WTC11 (cell line): ENCODE measurements around the gene DNLZ. TPM values are rescaled to one million over a fixed set of nuclear protein-coding genes. Genes with fewer than 3 reads are reported as not detected.

Experiments
- ATAC-seq: fragments of 200-7000 bp; cut with Tn5 transposase; 2 replicates; pipeline ENCODE4 v1.10.0; 2021; ENCODE audit warnings: mild to moderate bottlenecking, moderate library complexity
- CTCF ChIA-PET: fragments of 300-600 bp; sonication (Branson Sonifier 250); formaldehyde crosslinking; loops from one replicate; lab custom pipeline; 2021; ENCODE audit warnings: antibody characterized with exemption; lab: Charles Lee
- POLR2A ChIA-PET: fragments of 350-600 bp; sonication (Branson Sonifier 250); formaldehyde crosslinking; loops from one replicate; lab custom pipeline; 2021; ENCODE audit warnings: antibody characterized with exemption; lab: Charles Lee
- DNase-seq: peaks from one replicate; pipeline ENCODE4 v3.0.0; 2021; ENCODE audit warnings: low spot score
- H3K27ac Mint-ChIP-seq: 2 replicates; pipeline ENCODE4 v1.8.0; 2021; ENCODE audit warnings: mixed read lengths
- H3K27me3 Mint-ChIP-seq: 2 replicates; pipeline ENCODE4 v1.8.0; 2021; ENCODE audit warnings: low read depth, mild to moderate bottlenecking, moderate library complexity, mixed read lengths
- H3K36me3 Mint-ChIP-seq: 2 replicates; pipeline ENCODE4 v1.8.0; 2021; ENCODE audit warnings: mixed read lengths
- H3K4me1 Mint-ChIP-seq: 2 replicates; pipeline ENCODE4 v1.8.0; 2022; ENCODE audit warnings: mixed read lengths
- H3K4me3 Mint-ChIP-seq: 2 replicates; pipeline ENCODE4 v1.8.0; 2021; ENCODE audit warnings: mild to moderate bottlenecking, moderate library complexity, mixed read lengths
- H3K9me3 Mint-ChIP-seq: 2 replicates; pipeline ENCODE4 v1.8.0; 2021; ENCODE audit warnings: mixed read lengths
- ATF6 ChIP-seq: sonication (generic); formaldehyde crosslinking; IDR thresholded peaks from 2 replicates; pipeline ENCODE4 v1.8.1; 2023; ENCODE audit warnings: mild to moderate bottlenecking, missing genetic modification reagents
- CDX4 ChIP-seq: fragments of 250-450 bp; sonication (Bioruptor Pico); IDR thresholded peaks from 2 replicates; pipeline ENCODE4 v1.9.0; 2021; ENCODE audit warnings: moderate library complexity, mild to moderate bottlenecking, inconsistent platforms, borderline replicate concordance
- CREM ChIP-seq: sonication (generic); formaldehyde crosslinking; IDR thresholded peaks from 2 replicates; pipeline ENCODE4 v1.8.1; 2022; ENCODE audit warnings: mild to moderate bottlenecking, missing genetic modification reagents, moderate library complexity
- EMX1 ChIP-seq: fragments of 250-450 bp; sonication (Bioruptor Pico); IDR thresholded peaks from 2 replicates; pipeline ENCODE4 v1.8.0; 2021; ENCODE audit warnings: mild to moderate bottlenecking
- ERG ChIP-seq: fragments of 250-450 bp; sonication (Bioruptor Pico); IDR thresholded peaks from 2 replicates; pipeline ENCODE4 v1.8.0; 2021; ENCODE audit warnings: mild to moderate bottlenecking
- GABPB1 ChIP-seq: sonication (generic); formaldehyde crosslinking; IDR thresholded peaks from 2 replicates; pipeline ENCODE4 v1.8.1; 2023; ENCODE audit warnings: mild to moderate bottlenecking, missing genetic modification reagents
- GTF2I ChIP-seq: fragments of 250-450 bp; sonication (Bioruptor Pico); conservative IDR thresholded peaks from 2 replicates; pipeline ENCODE4 v1.4.0; 2021; ENCODE audit warnings: mild to moderate bottlenecking
- MAX ChIP-seq: sonication (generic); formaldehyde crosslinking; IDR thresholded peaks from 2 replicates; pipeline ENCODE4 v1.8.0; 2022; ENCODE audit warnings: mild to moderate bottlenecking, missing genetic modification reagents
- NFYB ChIP-seq: sonication (generic); formaldehyde crosslinking; conservative IDR thresholded peaks from 2 replicates; pipeline ENCODE4 v1.8.0; 2022; ENCODE audit warnings: low read depth, missing genetic modification reagents
- NR1H2 ChIP-seq: sonication (generic); formaldehyde crosslinking; IDR thresholded peaks from 2 replicates; pipeline ENCODE4 v1.9.0; 2021; ENCODE audit warnings: mild to moderate bottlenecking, moderate library complexity, missing genetic modification reagents
- SMAD4 ChIP-seq: sonication (generic); formaldehyde crosslinking; IDR thresholded peaks from 2 replicates; pipeline ENCODE4 v1.8.0; 2022; ENCODE audit warnings: mild to moderate bottlenecking, missing genetic modification reagents
- SP1 ChIP-seq: sonication (generic); formaldehyde crosslinking; conservative IDR thresholded peaks from 2 replicates; pipeline ENCODE4 v1.8.1; 2022; ENCODE audit warnings: missing genetic modification reagents
- ZBTB21 ChIP-seq: sonication (generic); formaldehyde crosslinking; IDR thresholded peaks from 2 replicates; pipeline ENCODE4 v1.8.1; 2023; ENCODE audit warnings: mild to moderate bottlenecking, missing genetic modification reagents, borderline replicate concordance
- ZBTB43 ChIP-seq: sonication (generic); formaldehyde crosslinking; IDR thresholded peaks from 2 replicates; pipeline ENCODE4 v1.8.1; 2023; ENCODE audit warnings: mild to moderate bottlenecking, missing genetic modification reagents
- total RNA-seq: library from RNA; stranded (reverse); gene quantifications from 3 replicates; pipeline ENCODE4 v1.2.3, GENCODE V29; 2021
- TF ChIP-seq, protein P1 (sequence below): sonication (generic); formaldehyde crosslinking; IDR thresholded peaks from 2 replicates; pipeline ENCODE4 v1.8.0; 2022; ENCODE audit warnings: mild to moderate bottlenecking, missing genetic modification reagents
- TF ChIP-seq, protein P2 (sequence below): sonication (generic); formaldehyde crosslinking; IDR thresholded peaks from 2 replicates; pipeline ENCODE4 v1.8.0; 2023; ENCODE audit warnings: missing genetic modification reagents

The DNLZ gene
- total RNA-seq, 1 experiment from 2014 or later = 17.2 TPM

- no peak for TF ChIP-seq ATF6 (CRISPR knock-in tag)
- TF ChIP-seq, protein P1, sequence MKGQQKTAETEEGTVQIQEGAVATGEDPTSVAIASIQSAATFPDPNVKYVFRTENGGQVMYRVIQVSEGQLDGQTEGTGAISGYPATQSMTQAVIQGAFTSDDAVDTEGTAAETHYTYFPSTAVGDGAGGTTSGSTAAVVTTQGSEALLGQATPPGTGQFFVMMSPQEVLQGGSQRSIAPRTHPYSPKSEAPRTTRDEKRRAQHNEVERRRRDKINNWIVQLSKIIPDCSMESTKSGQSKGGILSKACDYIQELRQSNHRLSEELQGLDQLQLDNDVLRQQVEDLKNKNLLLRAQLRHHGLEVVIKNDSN = no peak
These were observed 30.0 kb upstream of the DNLZ start (continued) for GRCh38 chr9:136393531-136393930.

GRCh38 chr9:136392538-136393449 is 29.2 kb upstream of the DNLZ start:
- TF ChIP-seq NFYB = no peak
- TF ChIP-seq, protein P2, sequence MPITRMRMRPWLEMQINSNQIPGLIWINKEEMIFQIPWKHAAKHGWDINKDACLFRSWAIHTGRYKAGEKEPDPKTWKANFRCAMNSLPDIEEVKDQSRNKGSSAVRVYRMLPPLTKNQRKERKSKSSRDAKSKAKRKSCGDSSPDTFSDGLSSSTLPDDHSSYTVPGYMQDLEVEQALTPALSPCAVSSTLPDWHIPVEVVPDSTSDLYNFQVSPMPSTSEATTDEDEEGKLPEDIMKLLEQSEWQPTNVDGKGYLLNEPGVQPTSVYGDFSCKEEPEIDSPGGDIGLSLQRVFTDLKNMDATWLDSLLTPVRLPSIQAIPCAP (CRISPR knock-in tag) = no peak
- TF ChIP-seq CDX4 (CRISPR knock-in tag) = no peak
- no peak for TF ChIP-seq ERG (CRISPR knock-in tag)
- no peak for TF ChIP-seq MAX (CRISPR knock-in tag)
- TF ChIP-seq NR1H2 (CRISPR knock-in tag) = no peak
- TF ChIP-seq ZBTB43 (CRISPR knock-in tag) = no peak
- no peak for TF ChIP-seq GTF2I (CRISPR knock-in tag)
- TF ChIP-seq SMAD4 (CRISPR knock-in tag) = no peak
- no peak for TF ChIP-seq EMX1 (CRISPR knock-in tag)
- no peak for TF ChIP-seq SP1 (CRISPR knock-in tag)
- no peak for TF ChIP-seq ZBTB21
- no peak for TF ChIP-seq CREM (CRISPR knock-in tag)
- no peak for TF ChIP-seq GABPB1 (CRISPR knock-in tag)
- no peak overlapping the region for H3K4me3 Mint-ChIP-seq
- ChIA-PET CTCF (no interaction called here), POLR2A (no interaction called here)
- no peaks in the 10 kb centered on the region for H3K9me3 Mint-ChIP-seq
- DNase-seq = no peak
- peaks cover 44% of the 10 kb centered on the region for H3K36me3 Mint-ChIP-seq
- H3K27ac Mint-ChIP-seq = no peak overlapping the region
- no peaks in the 10 kb centered on the region for H3K27me3 Mint-ChIP-seq
- no peaks in the 10 kb centered on the region for H3K4me1 Mint-ChIP-seq
- ATAC-seq = no peak
